GM21619 (cell line): Measurements from ENCODE around the gene EFCAB11.
A peak's percentile ranks its signal among the peaks of the same experiment; 100 is the strongest.

Experiments used
- ATAC-seq: cut with Tn5 transposase; IDR thresholded peaks from one replicate; pipeline ENCODE4 v1.9.1; 2021; ENCODE audit not compliant: unreplicated experiment

Gene EFCAB11

DNA sequence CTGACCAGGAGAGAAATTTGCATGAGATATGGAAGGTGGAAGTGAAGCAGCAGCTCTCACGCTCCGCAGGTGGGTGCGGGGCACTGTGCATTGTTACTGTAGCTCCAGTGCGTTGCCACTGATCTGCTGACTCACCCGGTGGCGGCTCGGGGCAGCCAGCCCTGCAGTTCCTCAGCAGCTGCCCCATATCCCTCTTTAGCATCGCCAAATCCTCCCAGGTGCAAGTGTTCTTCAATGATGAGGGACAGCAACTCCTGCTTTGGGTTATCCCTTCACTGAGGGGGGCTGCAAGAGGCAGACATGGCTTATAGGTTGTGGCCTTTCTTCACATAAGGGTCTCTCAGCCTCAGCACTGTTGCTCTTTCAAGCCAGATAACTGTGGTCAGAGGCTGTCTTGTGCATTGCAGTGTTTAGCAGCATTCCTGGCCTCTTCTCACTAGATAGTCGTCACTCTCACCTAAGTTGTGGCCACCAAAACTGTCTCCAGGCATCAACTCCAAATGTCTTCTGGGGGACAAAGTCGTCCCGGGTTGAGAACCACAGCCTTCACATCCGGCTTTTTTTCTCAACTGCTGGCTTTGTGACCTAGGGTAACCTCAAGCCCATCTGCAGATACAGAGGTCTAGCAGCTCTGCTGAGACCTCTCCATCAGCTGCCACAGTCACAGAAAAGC is 180.8 kb downstream of the EFCAB11 start:
- ATAC-seq: peak; percentile 79

DNA sequence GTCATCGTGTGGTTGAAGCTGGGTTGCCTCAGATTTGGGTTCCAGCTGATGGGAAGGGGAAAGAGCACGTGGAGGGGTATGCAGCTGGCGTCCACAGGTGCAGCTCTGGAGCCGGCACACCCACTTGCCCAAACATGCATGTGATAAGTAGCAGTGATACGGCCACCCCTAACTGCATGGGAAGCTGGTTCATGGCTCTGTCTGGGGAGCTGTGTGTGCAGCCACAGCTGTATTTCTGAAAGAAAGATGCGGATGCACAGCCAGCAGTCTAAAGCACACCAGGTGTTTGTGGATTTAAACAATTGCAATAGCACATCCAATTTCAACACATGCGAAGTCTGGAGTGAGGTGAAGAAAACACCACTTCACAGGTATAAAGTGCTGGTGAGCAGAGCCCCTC is 181.4 kb downstream of the EFCAB11 start:
- peak; percentile 30 for ATAC-seq

DNA sequence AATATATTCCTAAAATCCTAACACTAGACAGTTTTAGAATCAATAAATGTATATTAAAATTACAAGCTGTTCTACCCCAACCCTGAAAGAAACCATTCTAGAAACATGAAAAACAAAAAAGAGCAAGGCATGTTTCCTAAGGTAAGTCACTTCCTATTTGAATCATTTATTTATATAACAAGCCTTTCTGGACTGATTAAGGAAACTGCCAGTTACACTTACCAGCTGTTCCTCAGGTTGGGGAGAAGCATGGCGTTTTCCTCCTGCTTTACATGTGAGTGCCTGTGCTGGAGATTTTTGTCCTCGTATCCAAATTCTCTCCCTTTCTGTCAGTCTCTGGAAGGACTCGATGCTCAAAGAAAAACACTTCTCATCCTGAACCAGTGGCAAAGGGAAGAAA is 183.3 kb downstream of the EFCAB11 start:
- no peak for ATAC-seq

DNA sequence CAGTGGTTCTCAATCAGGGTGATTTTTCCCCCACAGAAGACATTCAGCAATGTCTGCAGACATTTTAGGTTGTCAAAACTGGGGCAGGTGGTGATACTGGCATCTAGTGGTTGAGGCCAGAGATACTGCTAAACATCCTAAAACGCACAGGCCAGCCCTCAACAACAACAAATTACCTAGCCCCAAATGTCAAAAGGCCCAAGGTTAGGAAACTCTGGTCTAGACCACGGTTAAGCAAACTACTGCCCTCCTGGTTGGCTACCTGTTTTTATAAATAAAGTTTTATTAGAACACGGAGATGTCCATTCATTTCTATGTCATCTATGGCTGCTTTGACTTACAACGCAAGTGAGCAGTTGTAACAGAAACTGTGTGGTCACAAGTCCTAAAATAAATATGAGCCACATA is 186.7 kb downstream of the EFCAB11 start:
- peak; percentile 73 for ATAC-seq

DNA sequence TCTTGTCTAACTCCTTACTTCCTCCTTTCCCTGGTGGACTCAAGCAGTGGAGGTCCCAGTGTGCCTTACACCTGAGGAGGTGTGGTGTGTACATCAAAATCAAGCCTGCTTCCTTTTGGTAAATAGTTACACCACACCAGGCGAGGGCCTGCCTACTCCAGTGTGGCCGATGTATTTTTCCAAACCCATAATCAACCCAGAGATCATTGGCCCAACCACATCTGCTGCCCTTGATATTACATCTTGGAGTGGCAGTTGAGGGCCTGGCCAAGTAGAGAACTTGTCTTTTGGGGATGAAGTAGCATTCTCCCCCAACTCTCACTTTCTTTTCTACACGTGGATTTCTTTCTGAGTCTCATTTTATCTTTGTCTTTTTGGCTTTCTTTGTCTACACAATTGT is 187.4 kb downstream of the EFCAB11 start:
- no peak for ATAC-seq

DNA sequence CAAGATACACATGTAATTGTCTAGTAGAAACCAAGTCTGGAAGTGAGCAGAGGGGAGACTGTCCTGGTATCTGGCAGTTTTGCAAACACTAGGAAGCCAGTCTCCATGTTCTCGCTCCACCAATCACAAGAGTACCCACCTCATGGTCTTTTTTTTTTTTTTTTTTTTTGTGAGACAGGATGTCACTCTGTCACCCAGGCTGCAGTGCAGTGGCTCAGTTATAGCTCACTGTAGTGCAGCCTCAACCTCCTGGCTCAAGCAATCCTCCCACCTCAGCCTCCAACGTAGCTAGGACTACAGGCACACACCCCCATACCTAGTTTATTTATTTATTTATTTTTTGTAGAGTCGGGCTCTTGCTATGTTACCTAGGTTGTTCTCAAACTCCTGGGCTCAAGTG is 189.2 kb downstream of the EFCAB11 start:
- ATAC-seq: no peak

DNA sequence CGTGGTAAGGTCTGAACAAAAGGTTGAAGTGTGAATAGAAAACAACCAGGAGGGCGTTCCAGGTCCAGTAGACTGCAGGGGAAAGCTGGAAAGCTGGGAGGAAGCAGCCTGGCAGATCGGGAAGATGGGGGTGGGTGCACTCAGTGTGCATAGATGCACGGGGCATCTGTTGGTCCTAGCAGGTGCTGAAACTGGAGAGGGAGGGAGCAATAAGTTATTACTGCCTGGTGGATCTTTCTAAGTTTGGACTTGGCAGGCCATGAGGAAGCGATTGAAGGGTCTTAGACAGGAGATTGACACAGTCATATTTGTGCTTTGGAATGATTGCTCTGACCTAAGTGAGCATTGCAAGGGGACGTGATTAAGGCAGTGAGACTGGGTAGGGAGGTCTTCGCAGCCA is 194.4 kb downstream of the EFCAB11 start:
- ATAC-seq: no peak

DNA sequence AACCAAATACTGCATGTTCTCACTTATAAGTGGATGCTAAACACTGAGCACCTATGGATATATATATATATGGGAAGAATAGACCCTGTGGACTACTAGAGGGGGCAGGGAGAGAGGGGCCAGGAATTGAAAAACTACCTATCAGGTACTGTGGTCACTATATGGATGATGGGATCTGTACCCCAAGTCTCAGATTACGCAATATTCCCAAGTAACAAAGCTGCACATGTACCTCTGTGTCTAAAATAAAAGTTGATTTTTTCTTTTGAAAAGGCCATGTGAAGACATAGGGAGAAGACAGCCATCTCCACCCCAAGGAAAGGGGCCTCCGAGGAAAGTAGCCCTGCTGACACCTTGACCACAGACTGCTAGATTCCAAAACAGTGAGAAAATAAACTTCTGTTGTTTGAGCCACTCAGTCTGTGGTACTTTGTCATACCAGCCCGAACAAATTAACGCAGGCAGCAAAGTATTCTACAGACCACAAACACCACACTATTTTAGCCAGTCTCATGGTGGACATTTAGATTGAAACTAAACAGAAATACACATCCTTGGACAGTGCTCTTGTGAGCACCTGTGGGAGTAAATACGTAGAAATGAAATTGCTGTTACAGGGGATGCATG is 197.1 kb downstream of the EFCAB11 start:
- ATAC-seq: no peak

DNA sequence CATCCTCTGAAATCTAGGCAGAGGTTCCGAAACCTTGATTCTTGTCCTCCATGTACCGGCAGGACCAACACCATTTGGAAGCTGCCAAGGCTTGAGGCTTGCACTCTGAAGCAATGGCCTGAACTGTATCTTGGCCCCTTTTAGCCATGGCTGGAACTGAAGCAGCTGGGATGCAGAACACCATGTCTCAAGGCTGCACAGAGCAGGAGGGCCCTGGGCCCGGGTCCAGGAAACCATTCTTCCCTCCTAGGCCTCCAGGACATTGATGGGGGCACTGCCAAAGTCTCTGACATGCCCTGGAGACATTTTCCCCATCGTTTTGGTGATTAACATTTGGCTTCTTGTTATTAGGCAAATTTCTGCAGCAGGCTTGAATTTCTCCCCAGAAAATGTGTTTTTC is 198.7 kb downstream of the EFCAB11 start:
- no peak for ATAC-seq

DNA sequence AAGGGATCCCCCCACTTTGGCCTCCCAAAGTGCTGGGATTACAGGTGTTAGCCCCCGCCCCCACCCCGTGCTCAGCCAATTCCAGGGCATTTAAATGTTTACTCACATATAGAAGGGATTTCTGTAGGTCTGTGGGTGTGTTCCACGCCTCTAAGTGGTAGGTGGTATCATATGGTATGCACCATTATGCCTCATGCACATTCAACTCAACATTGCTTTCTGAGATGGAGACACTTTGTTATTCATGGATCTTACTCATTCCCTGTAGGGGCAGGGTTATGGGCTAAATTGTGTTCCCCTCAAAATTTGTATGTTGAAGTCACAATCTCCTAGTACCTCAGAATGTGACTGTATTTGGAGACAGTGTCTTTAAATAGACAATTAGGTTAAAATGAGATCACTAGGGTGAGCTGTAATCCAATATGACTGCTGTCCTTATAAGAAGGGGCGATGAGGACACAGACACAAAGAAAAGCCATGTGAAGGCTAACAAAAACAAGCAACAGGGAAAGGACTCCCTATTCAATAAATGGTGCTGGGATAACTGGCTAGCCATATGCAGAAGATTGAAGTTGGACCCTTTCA is 200.6 kb downstream of the EFCAB11 start:
- no peak for ATAC-seq

DNA sequence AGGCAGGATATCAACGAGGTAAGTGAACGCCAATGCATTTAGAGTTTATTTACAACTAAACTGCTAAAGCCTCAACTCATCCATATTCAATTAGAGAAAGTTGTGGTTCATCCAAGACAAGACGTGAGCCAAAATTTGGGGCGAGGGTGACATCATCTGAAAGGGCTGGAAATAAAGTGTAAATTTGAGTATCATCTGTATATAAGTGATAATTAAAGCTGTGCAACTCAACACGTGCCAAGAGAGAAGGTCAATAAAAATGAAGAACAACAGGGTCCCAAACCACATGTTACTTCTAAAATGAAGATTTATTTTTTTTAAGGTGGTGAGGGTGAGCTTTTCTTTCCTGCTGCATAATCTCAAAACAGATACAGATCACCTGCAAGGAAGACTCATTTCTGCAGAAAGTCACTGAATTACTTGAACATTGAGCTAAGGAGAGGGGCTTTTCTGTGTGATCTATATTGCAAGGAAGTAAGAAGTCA is 203.6 kb downstream of the EFCAB11 start:
- no peak for ATAC-seq

DNA sequence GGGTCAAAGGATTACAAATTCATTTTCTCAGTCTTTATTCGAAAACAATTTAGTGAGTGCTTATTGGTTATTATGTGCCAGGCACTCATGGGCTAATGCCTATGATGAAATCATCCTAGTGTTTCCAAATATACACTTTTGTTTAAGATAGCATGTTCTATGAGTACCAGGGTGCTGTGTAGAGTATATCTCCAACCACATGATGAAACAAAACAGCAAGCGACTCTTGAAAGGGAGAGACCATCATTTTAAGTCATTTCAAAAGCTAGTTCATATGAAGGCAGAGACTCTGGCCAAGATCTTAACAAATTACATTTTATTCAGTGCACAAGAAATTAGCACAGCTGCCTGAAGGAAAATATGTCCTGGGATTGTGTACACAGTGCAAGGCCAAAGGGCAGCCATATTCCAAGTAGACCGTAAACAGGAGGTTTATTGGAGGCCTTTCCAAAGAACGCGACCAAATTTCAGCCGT is 204.2 kb downstream of the EFCAB11 start:
- no peak for ATAC-seq

DNA sequence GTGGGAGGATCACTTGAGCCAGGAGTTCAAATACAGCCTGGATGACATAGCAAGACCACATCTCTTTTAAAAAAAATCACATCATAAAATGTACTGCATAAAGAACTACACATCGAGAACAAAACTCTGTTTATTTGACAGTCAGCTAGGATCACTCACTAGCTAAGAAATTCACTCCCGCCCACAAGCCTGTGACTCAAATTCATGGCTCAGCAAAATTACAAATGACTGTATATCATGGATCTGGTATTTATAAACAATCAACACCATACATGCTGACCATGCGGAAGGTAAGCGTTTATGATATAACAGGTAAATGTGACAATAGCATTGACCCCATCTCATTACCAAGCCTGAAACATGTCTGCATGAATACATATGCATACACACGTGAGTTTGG is 206.5 kb downstream of the EFCAB11 start:
- no peak for ATAC-seq

DNA sequence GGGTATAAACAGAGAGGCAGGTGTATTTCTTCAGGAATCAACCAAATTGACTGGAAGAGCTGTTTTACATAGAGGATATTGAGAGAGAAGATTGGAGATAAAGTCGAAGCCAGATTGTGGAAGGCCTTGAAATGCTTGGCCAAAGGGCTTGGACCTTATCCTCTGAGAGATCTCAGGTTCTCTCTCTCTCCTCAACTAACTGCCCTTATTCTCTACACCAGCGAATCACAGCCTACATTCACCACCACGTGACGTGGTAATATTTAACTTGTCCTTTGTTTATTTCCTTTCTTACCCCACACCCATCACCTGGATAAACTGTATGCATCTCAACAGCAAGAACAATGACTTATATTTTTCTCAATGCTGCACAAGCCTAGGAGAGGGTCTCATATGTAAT is 207.4 kb downstream of the EFCAB11 start:
- no peak for ATAC-seq

DNA sequence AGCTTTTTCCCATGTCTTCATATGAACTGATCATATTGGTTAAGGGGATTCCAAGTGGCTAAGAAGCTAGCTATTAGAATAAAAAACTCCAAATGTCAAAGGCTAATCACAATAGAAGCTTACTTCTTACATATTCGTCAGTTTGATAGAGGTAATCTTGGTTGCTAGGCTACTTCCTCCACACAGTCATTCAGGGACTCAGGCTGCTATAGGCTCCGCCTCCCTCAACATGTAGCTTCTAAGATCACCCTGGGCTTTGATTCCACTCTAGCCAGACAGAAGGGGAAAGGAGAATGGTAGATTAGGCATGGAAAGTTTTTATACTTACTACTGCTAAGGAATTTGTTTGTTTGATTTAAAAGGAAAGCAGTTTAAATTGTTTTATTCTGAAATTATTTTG is 207.9 kb downstream of the EFCAB11 start:
- ATAC-seq: no peak

DNA sequence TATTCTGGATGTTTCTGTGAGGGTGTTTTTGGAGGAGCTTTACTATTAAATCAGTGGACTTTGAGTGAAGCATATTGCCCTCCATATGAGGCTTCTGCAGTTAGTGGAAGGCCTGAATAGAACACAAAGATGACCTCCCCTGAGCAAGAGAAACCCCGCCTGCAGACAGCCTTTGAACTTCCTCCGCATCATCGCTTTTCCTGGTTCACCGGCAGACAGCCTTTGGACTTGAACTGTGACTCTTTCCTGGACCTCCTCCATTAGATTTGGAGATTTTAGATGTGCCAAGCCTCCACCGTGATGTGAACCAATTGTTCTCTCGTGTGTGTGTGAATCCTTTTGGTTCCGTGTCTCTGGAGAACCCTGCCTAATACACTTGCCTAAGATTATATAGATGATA is 208.4 kb downstream of the EFCAB11 start:
- no peak for ATAC-seq
